ENCODE measurements around the gene SPIN1.

Gene SPIN1

DNA sequence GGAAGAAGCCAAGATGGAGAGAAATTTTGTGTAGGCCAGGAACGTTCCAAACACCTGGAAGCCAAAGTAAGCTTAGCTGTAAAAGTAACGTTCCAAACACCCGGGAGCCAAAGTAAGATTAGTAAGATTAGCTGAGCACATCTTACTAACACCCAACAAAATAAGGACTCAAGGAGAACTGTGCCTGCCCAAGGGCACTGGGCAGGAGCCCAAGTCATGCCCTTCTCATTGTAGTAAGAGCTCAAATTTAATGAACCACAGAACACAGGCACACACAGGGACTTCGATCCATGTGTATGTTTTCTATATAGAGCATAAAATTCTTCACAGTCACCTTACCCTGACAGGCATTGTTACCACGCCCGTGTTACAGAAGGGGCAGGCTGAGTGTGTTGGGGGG, 110.6 kb downstream of the SPIN1 start:
- no peak for DNase-seq (ENCODE audit: low read depth in 2 of 2)

DNA sequence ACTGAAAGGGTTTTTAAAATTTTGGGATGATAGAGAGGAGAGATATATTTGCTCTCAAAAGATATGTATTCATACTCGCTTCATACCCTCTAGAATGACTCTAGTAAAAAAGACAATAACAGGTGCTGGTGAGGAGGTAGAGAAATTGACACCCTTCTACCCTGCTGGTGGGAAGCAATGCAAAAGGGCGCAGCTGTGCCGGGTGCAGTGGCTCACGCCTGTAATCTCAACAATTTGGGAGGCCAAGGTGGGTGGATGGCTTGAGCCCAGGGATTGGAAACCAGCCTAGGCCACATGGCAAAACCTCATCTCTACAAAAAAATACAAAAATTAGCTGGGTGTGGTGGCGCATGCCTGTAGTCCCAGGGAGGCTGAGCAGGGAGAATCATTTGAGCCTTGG, 112.8 kb downstream of the SPIN1 start:
- DNase-seq (ENCODE audit: low read depth in 2 of 2), result no peak

DNA sequence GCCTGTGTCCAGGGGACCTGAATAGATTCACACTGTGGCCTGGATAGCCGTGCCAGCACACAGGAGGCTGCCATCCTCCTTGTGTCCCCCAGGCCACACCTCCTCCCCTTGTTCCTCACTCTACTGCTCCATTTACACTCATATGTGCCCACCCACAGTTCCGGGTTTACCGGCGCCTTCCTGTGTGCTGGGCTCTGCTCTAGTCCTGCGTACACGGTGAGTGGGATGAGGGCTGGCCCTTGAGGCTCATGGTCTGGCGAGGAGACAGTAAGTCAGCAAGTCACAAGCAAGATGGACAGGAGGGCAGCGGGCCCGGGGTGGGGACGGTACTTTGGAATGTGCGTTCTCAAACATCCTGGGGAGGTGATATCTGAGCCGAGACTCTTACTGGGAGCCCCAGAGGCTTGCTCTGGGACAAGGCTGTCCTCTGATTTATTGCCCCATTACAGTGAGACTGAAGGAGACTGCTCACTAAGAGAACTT, 114.3 kb downstream of the SPIN1 start:
- DNase-seq (ENCODE audit: low read depth in 2 of 2), result no peak

DNA sequence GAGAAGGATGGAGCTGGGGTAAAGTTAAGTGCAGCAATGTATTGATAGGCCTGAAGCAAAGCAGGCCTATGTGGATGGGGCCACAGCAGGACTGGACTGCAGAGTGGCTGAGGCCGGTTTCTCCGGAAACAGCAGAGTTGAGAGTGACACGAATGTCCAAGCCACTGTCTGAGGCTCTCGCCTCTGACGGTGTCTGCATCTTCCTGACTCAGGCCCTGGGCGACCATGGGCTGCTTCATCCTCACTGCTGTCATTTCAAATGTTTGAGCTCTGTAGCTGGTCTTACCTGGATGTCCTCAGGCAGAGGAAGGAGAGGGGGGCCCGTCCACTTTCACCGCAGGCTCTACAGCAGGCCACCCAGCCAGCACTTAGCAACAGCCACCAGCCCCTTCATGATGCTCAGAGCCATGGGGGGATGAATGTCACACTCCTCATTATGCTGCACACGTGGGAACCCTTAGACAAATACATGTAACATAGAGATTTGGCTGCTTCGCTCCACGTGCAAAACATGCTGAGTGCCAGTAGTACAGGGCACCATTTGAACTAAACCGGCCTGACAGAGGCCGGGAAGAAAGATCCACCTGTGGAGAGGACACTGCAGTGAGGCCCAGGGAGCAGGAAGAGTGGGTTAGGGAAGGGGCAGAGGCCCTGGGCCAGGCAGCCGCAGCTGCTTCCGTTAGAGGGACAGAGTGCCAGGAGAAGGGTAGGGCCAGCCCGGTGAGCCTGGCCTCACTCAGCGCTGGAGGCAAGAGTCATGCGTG, 115.0 kb downstream of the SPIN1 start:
- no peak for DNase-seq (ENCODE audit: low read depth in 2 of 2)

DNA sequence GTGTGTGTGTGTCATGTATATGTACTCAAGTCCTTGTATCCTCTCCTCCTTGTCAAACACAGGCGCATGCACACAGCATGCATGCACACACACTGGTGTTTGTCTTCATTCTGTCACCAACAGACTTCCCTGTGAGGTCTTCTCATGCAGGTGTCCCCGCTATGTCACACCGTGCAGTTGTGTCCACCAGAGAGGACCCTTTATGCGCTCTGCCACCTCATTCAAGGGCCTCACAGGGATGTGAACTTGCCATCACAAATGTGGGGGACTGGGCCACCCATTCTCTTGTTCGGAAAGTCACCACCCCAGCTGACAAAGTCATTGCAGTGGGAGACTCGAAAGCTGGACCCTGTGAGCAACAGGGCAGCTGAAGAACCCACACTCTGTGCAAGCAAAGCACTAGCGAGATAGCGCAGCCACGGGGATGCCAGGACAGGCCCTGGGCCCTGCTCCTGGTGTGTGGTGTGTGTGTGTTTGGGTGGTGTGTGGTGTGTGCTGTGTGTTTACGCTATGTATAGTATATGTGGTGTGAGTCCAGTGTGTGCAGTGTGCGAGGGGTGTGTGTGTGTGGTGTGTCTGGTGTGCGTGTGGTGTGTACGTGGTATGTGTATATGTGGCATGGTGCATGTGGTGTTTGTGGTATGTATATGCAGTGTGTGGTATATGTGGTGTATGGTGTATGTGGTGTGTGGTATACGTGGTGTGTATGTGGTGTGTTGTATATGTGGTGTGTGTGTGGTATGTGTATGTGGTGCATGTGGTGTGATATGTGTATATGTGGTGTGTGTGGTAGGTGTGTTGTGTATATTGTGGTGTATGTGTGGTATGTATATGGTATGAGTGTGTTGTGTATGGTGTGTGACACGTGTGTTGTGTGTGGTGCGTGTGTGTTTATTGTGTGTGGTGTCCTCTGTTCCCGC, 115.9 kb downstream of the SPIN1 start:
- DNase-seq (ENCODE audit: low read depth in 2 of 2), result no peak

DNA sequence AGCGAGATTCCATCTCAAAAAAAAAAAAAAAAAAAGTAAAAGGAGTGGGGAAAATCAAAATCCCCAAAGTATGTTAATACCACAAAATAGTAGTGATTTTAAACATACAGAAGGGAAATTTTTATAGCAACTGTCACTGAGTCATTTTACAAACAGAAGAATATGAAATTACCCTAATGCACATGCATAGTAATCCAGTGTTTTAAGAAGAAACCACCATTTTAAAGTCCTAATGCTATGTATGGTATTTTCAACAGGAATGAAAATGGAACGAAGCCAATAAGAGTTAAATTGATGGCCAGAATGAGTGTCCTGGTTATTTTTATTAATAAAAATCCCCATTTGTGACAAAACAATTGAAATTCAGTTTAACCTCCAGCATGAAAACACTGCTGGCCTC, 120.1 kb downstream of the SPIN1 start:
- DNase-seq (ENCODE audit: low read depth in 2 of 2), result no peak

DNA sequence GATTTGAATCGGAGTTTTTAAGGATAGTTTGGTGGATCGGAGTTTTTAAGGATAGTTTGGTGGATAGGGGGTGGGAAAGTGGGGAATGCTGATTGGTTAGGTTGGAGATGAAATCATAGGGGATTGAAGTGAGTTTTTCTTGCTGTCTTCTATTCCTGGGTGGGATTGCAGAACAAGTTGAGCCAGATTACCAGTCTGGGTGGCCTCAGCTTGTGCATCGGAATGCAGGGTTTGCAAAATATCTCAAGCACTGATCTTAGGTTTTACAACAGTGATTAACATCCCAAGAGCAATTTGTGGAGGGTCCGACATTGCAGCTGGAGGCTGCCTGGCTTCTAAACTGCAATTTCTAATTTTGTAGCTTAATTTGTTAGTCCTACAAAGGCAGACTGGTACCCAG, 123.7 kb downstream of the SPIN1 start:
- no peak for DNase-seq (ENCODE audit: low read depth in 2 of 2)

DNA sequence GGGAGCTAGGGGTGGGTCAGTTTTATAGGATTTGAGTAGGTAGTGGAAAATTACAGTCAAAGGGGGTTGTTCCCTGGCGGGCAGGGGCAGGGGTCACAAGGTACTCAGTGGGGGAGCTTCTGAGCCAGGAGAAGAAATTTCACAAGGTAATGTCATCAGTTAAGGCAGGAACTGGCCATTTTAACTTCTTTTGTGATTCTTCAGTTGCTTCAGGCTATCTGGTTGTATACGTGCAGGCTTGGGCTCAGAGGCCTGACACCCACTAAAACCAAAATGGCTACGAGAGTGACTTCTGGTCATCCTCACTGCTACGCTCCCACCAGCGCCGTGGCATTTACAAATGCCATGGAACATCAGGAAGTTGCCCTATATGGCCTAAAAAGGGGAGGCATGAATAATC, 126.0 kb downstream of the SPIN1 start:
- DNase-seq (ENCODE audit: low read depth in 2 of 2), result no peak

DNA sequence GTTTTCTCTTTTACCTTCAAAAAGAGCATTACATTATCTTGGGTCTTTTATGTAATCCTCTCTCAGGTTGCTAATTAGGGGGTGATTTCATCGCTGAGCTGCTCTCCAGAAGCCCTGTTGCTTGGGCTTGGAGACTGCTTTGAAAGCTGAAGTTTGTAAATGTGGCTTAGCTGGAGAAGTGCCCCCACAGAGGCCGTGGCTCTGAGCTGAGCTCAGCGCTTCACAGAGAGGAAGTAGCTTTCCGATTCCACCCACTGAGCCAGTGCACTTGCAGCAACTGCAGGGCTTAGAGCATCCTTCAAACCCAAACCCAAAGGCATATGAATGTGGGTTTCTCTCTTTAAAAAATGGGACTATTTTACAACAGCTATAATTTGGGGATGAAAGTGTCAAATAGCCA, 133.1 kb downstream of the SPIN1 start:
- no peak for DNase-seq (ENCODE audit: low read depth in 2 of 2)

DNA sequence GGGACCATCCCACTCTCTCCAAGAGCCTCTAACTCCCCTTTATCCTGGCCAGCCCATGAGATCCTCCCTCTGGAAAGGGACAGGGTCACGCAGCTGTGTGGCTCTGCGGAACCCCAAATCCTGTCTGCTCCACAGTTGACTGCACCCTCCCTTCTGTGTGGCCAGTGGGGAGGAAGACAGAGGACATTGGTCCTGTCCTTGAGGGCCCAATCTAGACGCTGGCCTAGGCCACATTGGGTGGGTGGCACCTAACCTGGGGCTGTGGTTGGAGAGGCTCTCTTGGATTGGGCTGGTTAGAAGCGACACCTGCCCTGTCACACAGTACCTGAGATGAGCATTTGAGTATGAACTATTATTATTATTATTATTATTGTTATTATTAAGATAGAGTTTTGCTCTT, 134.1 kb downstream of the SPIN1 start:
- DNase-seq (ENCODE audit: low read depth in 2 of 2), result no peak

DNA sequence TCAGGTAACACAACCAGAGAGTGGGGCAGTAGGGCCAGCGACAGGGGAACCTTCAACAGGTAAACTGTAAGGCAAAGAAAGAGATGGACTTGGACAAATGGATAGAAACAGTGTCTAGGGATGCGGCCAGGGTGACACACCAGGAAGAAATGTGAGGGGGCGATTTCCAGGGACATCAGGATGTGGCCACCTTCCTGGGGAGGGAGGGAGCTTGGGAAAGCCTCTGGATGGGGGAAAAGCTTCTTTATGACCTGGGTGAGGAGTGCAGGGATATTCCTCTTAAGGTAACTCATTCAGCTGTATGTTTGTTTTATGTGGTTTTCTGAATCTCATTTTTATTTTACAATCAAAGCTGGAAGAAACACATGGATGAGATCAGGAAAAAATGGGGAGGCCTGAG, 134.8 kb downstream of the SPIN1 start:
- DNase-seq (ENCODE audit: low read depth in 2 of 2), result no peak

DNA sequence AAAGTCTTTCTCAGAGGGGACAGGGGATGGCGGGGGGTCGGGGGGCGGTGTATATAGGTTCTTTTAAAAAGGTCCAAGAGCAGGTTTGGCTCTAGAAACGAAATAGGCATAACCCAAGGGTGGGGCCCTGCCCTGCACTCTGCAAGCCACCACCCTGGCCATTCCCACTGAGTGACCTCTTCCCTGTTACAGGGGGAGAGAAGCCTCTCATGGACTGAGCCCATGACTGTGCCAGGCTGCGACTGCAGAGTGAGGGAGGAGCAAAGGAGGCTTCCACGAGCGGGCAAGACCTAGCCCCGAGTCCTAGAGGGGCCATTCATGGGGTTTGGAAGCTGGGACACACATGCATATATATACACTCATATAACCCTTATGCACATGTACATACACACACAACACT, 136.7 kb downstream of the SPIN1 start:
- DNase-seq (ENCODE audit: low read depth in 2 of 2), result no peak

DNA sequence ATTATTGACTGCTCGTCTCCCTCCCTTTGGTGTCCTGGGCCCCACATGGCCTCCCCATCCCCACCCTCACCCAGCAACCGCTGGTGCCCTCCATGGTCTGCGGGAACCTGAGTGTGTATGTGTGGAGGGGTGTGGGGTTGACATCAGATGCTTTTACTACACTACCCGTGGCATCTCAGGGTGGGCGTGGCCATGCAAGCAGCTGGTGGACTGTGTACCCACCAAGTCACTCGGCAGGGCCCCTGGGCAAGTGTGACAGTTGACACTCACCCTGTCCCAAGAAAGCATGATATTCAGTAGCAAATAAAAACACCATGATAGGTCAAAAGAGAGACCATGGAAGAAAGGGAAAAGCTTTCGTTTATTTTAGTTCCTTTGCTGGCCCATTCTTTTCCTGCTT, 139.4 kb downstream of the SPIN1 start:
- no peak for DNase-seq (ENCODE audit: low read depth in 2 of 2)
